Measurements from ENCODE around the gene P2RX4.

The P2RX4 gene

DNA sequence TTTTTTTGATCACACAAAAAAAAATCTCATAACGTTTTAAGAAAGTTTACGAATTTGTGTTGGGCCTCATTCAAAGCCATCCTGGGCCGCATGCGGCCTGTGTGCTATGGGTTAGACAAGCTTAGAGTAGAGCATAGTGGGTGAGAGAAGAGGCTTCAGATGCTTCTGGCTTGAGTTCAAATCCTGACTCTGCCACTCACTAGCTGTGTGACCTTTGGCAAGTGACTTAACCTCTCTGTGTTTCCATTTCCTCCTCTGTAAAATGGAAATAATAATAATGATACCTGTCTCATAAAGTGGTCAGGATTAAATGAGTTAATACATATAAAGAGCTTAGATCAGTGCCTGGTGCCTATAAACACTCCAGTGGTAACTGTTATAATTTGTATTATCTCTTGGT lies 6.2 kb downstream of the P2RX4 start:
- no peak for DNase-seq (ENCODE audit: low read depth)
- TF ChIP-seq, protein P1, sequence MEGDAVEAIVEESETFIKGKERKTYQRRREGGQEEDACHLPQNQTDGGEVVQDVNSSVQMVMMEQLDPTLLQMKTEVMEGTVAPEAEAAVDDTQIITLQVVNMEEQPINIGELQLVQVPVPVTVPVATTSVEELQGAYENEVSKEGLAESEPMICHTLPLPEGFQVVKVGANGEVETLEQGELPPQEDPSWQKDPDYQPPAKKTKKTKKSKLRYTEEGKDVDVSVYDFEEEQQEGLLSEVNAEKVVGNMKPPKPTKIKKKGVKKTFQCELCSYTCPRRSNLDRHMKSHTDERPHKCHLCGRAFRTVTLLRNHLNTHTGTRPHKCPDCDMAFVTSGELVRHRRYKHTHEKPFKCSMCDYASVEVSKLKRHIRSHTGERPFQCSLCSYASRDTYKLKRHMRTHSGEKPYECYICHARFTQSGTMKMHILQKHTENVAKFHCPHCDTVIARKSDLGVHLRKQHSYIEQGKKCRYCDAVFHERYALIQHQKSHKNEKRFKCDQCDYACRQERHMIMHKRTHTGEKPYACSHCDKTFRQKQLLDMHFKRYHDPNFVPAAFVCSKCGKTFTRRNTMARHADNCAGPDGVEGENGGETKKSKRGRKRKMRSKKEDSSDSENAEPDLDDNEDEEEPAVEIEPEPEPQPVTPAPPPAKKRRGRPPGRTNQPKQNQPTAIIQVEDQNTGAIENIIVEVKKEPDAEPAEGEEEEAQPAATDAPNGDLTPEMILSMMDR (IDR thresholded peaks at IDR 0.05; ENCODE audit: low read depth, low read length) = no peak
- TF ChIP-seq MYC (IDR thresholded peaks at IDR 0.05; ENCODE audit: low read depth, low read length) (no peak), POLR2A (IDR thresholded peaks at IDR 0.05; ENCODE audit: extremely low read depth, insufficient read length) (no peak)
- TF ChIP-seq, protein P2, sequence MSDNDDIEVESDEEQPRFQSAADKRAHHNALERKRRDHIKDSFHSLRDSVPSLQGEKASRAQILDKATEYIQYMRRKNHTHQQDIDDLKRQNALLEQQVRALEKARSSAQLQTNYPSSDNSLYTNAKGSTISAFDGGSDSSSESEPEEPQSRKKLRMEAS (IDR thresholded peaks at IDR 0.05; ENCODE audit: low read depth, low read length) = no peak
- H3K4me3 ChIP-seq (ENCODE audit: low read depth, low read length) = no peak overlapping the region

DNA sequence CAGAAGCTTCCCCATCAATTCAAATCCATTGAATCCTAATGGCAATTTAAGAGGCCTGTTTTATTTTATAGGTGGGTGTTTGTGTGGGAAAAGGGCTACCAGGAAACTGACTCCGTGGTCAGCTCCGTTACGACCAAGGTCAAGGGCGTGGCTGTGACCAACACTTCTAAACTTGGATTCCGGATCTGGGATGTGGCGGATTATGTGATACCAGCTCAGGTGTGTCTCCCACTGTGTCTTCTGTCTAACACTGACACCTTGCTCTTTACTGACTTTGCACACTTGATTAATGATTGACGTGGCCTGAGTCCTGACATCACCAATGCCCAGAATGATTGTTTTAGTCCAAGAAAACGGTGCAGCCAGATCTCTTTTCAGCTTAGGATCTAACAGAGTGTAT lies 7.1 kb downstream of the P2RX4 start:
- DNase-seq (ENCODE audit: low read depth) = no peak
- TF ChIP-seq, protein P1 (IDR thresholded peaks at IDR 0.05; ENCODE audit: low read depth, low read length) = no peak
- TF ChIP-seq, protein P2 (IDR thresholded peaks at IDR 0.05; ENCODE audit: low read depth, low read length) = no peak
- TF ChIP-seq MYC (IDR thresholded peaks at IDR 0.05; ENCODE audit: low read depth, low read length) (no peak), POLR2A (IDR thresholded peaks at IDR 0.05; ENCODE audit: extremely low read depth, insufficient read length) (no peak)
- H3K4me3 ChIP-seq (ENCODE audit: low read depth, low read length) = no peak overlapping the region

DNA sequence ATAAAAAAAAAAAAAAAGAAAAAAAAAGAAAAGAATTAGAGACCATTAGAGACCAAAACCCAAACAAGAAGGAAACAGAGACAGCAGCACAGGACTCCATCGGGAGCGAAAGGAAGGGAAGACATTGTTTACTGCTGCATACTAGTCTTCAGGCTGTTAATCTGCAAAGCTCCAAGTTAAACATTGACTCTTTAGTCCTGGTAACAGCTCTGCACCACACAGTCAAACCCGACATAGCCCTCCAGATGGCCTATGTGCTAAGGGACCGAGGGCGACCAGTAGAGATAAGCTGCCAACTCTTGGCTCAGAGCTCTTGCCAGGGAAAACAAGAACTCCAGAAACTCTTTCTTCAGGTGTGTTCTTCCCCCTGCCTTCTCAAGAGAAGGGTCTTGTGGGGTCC lies 7.8 kb downstream of the P2RX4 start:
- TF ChIP-seq POLR2A (IDR thresholded peaks at IDR 0.05; ENCODE audit: extremely low read depth, insufficient read length) = no peak
- TF ChIP-seq, protein P2 (IDR thresholded peaks at IDR 0.05; ENCODE audit: low read depth, low read length) = no peak
- no peak for TF ChIP-seq MYC (IDR thresholded peaks at IDR 0.05; ENCODE audit: low read depth, low read length)
- TF ChIP-seq, protein P1 (IDR thresholded peaks at IDR 0.05; ENCODE audit: low read depth, low read length) = no peak
- no peak overlapping the region for H3K4me3 ChIP-seq (ENCODE audit: low read depth, low read length)
- DNase-seq (ENCODE audit: low read depth) = no peak

DNA sequence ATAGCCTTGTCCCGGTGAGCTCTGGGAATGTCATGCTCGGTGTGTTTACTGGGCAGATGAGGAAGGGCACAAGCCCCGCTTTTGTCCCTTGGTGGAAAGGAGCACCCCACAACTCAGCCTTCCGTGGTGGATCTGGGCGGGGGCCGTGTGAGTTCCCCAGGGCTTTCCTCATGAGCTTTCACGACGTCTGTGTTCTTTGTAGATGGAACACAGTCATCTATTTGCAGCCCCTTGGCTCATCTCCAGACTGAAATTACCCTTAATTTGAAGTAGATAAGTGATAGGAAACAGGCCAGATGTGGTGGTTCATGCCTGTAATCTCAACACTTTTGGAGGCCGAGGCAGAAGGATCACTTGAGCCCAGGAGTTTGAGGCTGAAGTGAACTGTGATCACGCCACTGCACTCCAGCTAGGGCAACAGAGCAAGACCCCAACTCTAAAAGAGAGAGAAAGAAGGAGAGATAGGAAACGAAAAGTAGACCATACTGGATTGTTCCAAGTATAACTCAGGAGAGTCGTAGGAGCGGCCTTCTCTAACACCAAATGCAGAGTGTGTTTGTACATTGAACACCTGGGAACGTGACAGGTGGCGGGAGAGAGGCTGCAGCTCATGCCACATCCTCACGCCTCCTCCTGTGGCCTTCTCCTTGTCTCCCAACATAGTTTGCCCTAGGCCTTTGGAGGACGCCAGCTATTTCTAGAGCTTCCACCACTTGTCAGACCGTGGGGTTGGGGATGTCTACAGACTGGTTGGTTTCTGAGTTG lies 8.8 kb downstream of the P2RX4 start:
- TF ChIP-seq MYC (IDR thresholded peaks at IDR 0.05; ENCODE audit: low read depth, low read length) = no peak
- TF ChIP-seq POLR2A (IDR thresholded peaks at IDR 0.05; ENCODE audit: extremely low read depth, insufficient read length) = no peak
- TF ChIP-seq, protein P2 (IDR thresholded peaks at IDR 0.05; ENCODE audit: low read depth, low read length) = no peak
- TF ChIP-seq, protein P1 (IDR thresholded peaks at IDR 0.05; ENCODE audit: low read depth, low read length) = no peak
- no peak overlapping the region for H3K4me3 ChIP-seq (ENCODE audit: low read depth, low read length)
- no peak for DNase-seq (ENCODE audit: low read depth)

DNA sequence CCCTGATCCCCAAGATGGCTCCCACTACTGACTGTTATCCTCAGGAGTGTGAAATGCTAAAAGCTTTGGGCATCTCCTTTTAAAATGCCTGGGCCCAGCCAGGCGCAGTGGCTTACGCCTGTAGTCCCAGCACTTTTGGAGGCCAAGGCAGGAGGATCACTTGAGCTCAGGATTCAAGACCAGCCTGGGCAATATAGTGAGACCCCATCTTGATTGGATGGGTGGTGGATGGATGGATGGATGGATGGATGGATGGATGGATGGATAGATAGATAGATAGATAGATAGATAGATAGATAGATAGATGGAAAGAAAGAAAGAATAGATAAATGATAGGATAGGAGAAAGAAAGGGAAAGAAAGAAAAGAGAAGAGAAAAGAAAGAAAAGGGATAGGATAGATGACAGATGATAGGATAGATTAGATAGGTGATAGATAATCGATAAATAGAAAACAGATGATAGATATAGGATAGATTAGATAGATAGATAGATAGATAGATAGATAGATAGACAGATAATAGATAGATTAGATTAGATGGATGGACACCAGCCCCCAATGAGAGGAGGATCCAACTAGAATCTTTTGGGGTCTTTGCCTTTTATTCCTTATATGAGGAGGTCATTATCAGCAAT lies 9.5 kb downstream of the P2RX4 start:
- no peak overlapping the region for H3K4me3 ChIP-seq (ENCODE audit: low read depth, low read length)
- TF ChIP-seq POLR2A (IDR thresholded peaks at IDR 0.05; ENCODE audit: extremely low read depth, insufficient read length) (no peak), MYC (IDR thresholded peaks at IDR 0.05; ENCODE audit: low read depth, low read length) (no peak)
- TF ChIP-seq, protein P1 (IDR thresholded peaks at IDR 0.05; ENCODE audit: low read depth, low read length) = no peak
- TF ChIP-seq, protein P2 (IDR thresholded peaks at IDR 0.05; ENCODE audit: low read depth, low read length) = no peak

More for the DNA sequence above, 9.5 kb downstream of the P2RX4 start:
- DNase-seq (ENCODE audit: low read depth) = no peak

All from NB4 (cell line).